Left lung (tissue), 10 donors: ENCODE data around the gene FYB2. TPM values are rescaled to one million over a fixed set of nuclear protein-coding genes. Genes with fewer than 3 reads are reported as not detected.

Experiments
- ATAC-seq: fragments of 200-7000 bp; cut with Tn5 transposase; one replicate; pipeline ENCODE4 v1.9.1; 2020; ENCODE audit warnings: moderate library complexity
- DNase-seq, 4 donors: peaks; one replicate each; pipeline ENCODE4 v3.0.0-alpha.2; 2013 to 2020
- H3K27ac ChIP-seq, 2 donors: fragments of 200-600 bp; sonication (generic) in 1 of 2; one replicate each; pipeline versions ENCODE4 v1.5.0 to v1.8.0; 2020 to 2021
- H3K27me3 ChIP-seq, 2 donors: fragments of 200-600 bp; sonication (generic) in 1 of 2; one replicate each; pipeline versions ENCODE4 v1.5.0 to v1.8.0; 2020 to 2021
- H3K36me3 ChIP-seq, 2 donors: fragments of 200-600 bp; sonication (generic) in 1 of 2; one replicate each; pipeline versions ENCODE4 v1.5.0 to v1.8.0; 2020 to 2021
- H3K4me1 ChIP-seq, 2 donors: fragments of 200-600 bp; one replicate each; pipeline ENCODE4 v1.8.0; 2021
- H3K4me3 ChIP-seq, 2 donors: fragments of 200-600 bp; sonication (generic) in 1 of 2; one replicate each; pipeline versions ENCODE4 v1.5.0 to v1.8.0; 2020 to 2021; ENCODE audit warnings: mild to moderate bottlenecking in 1 of 2
- H3K9me3 ChIP-seq, 2 donors: fragments of 200-600 bp; sonication (generic) in 1 of 2; one replicate each; pipeline versions ENCODE4 v1.5.0 to v1.8.0; 2020 to 2021
- intact Hi-C, 2 donors: fragments of 100-400 bp; cut with DNase I; formaldehyde crosslinking; loops; one replicate each; pipeline versions ENCODE4 v1.11.2 to v1.14.2; 2022
- polyA plus RNA-seq, 6 donors: library from polyadenylated mRNA; unstranded; fragments of 120-200 nt; gene quantifications; one replicate each; pipeline ENCODE4 v1.2.1, GENCODE V29; 2013; ENCODE audit not compliant: insufficient read length in 6 of 6
- total RNA-seq, 2 donors: library from RNA; stranded (reverse); fragmentation: NEBNext Ultra II Directional; extraction: Animal tissue kit (Norgen Biotek cat#: 25700); gene quantifications; one replicate each; pipeline ENCODE4 v1.2.1, GENCODE V29; 2021
- TF ChIP-seq, protein P1 (sequence below), 2 donors: fragments of 200-600 bp; sonication (generic) in 1 of 2; IDR thresholded peaks; one replicate each; pipeline versions ENCODE4 v1.5.0 to v1.8.0; 2021; ENCODE audit warnings: antibody characterized with exemption in 2 of 2
- donor health status: DM: no; HTN: yes; CAD: no.
- donor health status: DM: no; HTN: no; CAD: no.

The FYB2 gene
- total and polyA plus RNA-seq, 8 donors: 0.21 to 1.2 (median 0.51) TPM

DNA sequence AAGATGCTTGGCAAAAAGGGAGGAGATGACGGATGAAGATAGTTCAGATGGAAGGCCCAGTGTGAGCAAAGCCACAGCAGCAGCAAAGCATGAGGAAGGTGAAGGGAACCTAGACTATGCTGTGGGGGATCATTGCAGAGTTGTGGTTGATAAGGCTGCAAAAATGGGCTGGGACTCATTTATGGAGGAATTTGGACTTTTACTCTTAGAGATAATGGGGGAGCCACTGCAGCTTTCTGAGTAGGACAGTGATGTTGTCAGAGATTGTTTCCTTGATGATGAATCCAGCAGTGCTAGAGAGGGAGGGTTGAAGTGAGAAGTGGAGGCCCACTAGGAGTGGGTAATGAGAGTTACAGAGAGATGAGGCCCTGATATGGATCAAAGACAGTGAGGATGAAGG is 33.3 kb upstream of the FYB2 start:
- Histone ChIP-seq H3K27ac (no peak overlapping the region), H3K36me3 (no peaks in the 10 kb centered on the region), H3K27me3 (no peaks in the 10 kb centered on the region), H3K9me3 (no peaks in the 10 kb centered on the region), H3K4me1 (no peaks in the 10 kb centered on the region), H3K4me3 (no peak overlapping the region)
- intact Hi-C loops: no loop called here
- DNase-seq (no peak), ATAC-seq (no peak)
- TF ChIP-seq, protein P1, sequence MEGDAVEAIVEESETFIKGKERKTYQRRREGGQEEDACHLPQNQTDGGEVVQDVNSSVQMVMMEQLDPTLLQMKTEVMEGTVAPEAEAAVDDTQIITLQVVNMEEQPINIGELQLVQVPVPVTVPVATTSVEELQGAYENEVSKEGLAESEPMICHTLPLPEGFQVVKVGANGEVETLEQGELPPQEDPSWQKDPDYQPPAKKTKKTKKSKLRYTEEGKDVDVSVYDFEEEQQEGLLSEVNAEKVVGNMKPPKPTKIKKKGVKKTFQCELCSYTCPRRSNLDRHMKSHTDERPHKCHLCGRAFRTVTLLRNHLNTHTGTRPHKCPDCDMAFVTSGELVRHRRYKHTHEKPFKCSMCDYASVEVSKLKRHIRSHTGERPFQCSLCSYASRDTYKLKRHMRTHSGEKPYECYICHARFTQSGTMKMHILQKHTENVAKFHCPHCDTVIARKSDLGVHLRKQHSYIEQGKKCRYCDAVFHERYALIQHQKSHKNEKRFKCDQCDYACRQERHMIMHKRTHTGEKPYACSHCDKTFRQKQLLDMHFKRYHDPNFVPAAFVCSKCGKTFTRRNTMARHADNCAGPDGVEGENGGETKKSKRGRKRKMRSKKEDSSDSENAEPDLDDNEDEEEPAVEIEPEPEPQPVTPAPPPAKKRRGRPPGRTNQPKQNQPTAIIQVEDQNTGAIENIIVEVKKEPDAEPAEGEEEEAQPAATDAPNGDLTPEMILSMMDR (IDR thresholded peaks at IDR 0.05): no peak

DNA sequence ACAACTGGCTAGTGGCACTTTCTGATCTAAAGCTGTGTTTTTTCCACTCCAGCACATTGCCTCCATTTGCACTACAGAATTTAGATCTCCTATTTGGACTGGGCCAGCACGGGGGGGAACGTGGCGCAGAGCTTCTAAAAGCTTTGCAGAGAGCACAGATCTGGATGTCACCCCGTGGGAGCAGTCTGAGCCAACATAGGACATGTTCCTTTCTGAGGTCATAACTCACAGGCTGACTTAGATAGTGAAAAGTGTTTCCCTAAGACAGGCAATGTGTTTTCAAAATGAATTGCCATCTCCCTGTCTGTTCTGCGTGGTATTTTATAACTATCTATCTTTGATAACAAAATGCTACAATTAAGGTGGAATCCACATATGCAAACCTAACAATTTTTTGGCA is 31.7 kb upstream of the FYB2 start:
- H3K27me3 ChIP-seq: no peaks in the 10 kb centered on the region
- no peak overlapping the region for H3K4me3 ChIP-seq
- no peaks in the 10 kb centered on the region for H3K4me1 ChIP-seq
- no peak overlapping the region for H3K27ac ChIP-seq
- no peaks in the 10 kb centered on the region for H3K36me3 ChIP-seq
- TF ChIP-seq, protein P1 (IDR thresholded peaks at IDR 0.05): no peak
- ATAC-seq: no peak
- intact Hi-C loops: no loop called here
- no peak for DNase-seq
- no peaks in the 10 kb centered on the region for H3K9me3 ChIP-seq

DNA sequence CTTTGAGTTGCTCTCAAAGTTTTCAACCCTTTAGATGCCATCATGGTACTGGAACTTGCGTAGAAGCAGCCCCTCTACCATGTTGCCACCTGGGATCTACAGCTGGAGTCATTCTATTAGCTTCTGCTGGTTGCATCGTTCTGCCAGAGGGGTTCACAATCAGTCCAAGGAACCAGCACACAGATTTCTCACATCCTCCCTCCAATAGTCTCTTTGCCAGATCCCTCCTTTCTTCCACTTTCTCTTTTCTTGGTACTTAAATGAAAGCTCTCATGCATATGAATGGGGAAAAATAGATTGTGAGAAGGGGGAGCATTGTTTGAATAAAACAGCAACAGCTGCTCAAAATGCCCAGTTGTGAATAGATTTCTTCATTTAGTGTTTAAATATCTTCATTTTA is 31.2 kb upstream of the FYB2 start:
- DNase-seq (no peak), ATAC-seq (no peak)
- H3K4me1 ChIP-seq: no peaks in the 10 kb centered on the region
- H3K4me3 ChIP-seq: no peak overlapping the region
- intact Hi-C loops: no loop called here
- TF ChIP-seq, protein P1 (IDR thresholded peaks at IDR 0.05): no peak
- H3K27ac ChIP-seq: no peak overlapping the region
- no peaks in the 10 kb centered on the region for H3K36me3 ChIP-seq
- no peaks in the 10 kb centered on the region for H3K9me3 ChIP-seq
- no peaks in the 10 kb centered on the region for H3K27me3 ChIP-seq

DNA sequence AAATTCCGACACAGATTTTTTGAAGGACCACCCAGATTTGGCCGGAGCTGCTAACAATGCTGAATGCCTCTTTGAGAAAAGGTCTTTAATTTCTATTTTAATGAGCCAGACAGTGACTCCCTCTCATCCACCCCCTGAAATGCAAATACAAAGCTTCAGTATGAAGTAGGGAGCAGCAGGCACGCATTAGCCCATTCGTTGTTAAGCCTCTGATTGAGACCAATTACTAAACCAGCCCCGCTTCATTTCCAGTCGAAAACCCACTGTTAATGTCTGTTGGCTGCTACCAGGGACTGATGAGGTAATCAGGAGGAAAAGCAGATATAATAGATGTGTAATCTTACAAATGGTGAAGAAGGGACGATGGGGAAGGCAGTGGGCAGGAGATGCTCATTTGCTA is 30.5 kb upstream of the FYB2 start:
- TF ChIP-seq, protein P1 (IDR thresholded peaks at IDR 0.05): no peak
- Histone ChIP-seq H3K36me3 (no peaks in the 10 kb centered on the region), H3K27ac (no peak overlapping the region), H3K9me3 (no peaks in the 10 kb centered on the region), H3K27me3 (no peaks in the 10 kb centered on the region), H3K4me3 (no peak overlapping the region), H3K4me1 (no peaks in the 10 kb centered on the region)
- DNase-seq (no peak), ATAC-seq (no peak)
- intact Hi-C loops: no loop called here

DNA sequence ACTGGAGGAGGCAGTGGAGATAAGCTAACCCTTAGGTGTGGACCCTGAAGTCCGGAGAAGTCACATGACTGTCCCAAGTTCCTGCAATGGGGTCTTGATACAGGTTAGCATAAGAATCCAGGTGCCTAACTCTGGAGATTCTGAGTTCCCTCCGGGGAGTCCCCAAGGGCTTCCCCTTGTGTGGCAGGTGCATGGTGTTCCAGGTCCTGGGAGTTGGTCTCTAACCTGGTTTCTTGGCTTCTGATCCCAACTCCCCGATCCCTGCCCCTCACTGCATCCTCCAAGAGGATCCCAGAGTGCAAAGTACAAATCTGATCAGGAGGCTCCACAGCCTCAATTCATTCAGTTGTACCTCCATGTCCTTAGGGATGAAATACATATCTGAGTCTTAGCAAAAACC is 26.1 kb upstream of the FYB2 start:
- Histone ChIP-seq H3K4me3 (no peak overlapping the region), H3K9me3 (no peaks in the 10 kb centered on the region), H3K36me3 (no peaks in the 10 kb centered on the region), H3K27me3 (no peaks in the 10 kb centered on the region), H3K4me1 (no peaks in the 10 kb centered on the region), H3K27ac (no peak overlapping the region)
- DNase-seq: no peak
- intact Hi-C loops: no loop called here
- no peak for ATAC-seq
- TF ChIP-seq, protein P1 (IDR thresholded peaks at IDR 0.05): no peak
